Astrocyte of the hippocampus (primary cell): ENCODE data around the gene CSTPP1.
"Not testable (repeated sequence)": the region's sequence is repeated elsewhere in the genome, so short reads cannot be mapped to it uniquely, and the experiment has no call there.

Experiments used
- DNase-seq: peaks from one replicate; pipeline ENCODE4 v3.0.0; 2011; ENCODE audit warnings: low read depth, low spot score

The CSTPP1 gene

DNA sequence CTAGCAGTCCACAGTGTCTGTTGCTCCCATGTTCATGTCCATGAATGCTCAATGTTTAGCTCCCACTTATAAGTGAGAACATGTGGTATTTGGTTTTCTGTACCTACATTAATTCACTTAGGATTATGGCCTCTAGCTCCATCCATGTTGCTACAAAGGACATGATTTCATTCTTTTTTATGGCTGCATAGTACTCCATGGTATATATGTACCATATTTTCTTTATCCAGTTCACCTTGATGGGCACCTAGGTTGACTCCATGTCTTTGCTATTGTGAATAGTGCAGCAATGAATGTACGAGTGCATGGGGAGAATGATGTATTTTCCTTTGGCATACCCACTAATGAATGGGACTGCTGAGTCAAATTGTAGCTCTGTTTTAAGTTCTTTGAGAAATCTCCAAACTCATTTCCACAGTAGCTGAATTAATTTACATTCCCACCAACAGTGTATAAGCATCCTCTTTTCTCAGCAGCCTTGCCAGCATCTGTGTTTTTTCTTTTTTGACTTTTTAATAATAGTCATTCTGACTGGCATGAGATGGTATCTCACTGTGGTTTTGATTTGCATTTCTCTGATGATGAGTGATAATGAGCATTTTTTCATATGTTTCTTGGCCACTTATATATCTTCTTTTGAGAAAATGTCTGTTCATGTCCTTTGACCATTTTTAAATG lies 53.4 kb downstream of the CSTPP1 start:
- DNase-seq, result not testable (repeated sequence)

DNA sequence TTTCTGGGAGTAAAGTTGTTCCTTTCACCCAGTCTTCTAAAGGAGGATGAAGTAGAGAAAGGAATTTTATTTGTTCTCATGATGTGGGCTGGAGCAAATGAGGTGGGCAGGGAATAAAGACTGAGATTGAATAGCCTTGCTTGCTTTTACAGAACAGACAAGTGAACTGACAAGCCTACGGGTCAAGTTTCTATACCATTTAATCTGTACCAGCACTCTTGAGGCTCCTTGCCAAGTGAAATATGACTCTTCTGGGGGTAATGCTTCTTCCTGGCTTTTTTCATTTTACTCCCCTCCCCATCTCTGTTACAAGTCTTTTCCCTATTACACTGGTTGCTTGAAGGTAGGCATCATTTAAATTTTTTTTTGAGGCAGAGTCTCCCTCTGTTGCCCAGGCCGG lies 54.8 kb downstream of the CSTPP1 start:
- peak; percentile 7 for DNase-seq

DNA sequence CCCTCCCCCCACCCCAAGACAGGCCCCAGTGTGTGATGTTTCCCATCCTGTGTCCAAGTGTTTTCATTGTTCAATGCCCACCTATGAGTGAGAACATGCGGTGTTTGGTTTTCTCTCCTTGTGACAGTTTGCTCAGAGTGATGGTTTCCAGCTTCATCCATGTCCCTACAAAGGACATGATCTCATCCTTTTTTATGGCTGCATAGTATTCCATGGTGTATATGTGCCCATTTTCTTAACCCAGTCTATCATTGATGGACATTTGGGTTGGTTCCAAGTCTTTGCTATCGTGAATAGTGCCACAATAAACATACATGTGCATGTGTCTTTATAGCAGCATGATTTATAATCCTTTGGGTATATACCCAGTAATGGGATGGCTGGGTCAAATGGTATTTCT lies 55.8 kb downstream of the CSTPP1 start:
- not testable (repeated sequence) for DNase-seq

DNA sequence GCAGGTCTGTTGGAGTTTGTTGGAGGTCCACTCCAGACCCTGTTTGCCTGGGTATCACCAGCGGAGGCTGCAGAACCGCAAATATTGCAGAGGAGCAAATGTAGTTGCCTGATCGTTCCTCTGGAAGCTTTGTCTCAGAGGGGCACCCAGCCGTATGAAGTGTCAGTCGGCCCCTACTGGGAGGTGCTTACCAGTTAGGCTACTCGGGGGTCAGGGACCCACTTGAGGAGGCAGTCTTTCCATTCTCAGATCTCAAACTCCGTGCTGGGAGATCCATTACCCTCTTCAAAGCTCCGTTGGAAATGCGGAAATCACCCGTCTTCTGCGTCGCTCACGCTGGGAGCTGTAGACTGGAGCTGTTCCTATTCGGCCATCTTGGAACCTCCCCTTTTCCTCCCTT lies 61.2 kb downstream of the CSTPP1 start:
- DNase-seq, result not testable (repeated sequence)

DNA sequence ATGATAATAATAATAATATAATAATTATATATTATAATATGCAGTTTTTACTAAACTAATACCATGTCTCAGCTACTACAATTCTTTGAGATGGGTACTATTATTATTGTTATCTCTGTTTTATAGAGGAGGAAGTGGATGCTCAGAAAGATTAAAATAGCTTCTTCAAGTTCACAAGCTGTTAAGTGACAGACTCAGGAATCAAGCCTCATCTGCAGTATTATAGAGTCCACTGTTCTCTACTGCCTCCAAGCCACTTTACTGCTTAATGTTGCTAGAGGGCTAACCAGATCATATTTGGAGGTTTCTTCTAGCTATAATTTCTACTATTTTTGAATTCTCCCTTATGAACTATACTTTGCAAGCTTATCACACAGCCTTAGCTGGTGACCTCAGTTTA lies 62.7 kb downstream of the CSTPP1 start:
- no peak for DNase-seq

DNA sequence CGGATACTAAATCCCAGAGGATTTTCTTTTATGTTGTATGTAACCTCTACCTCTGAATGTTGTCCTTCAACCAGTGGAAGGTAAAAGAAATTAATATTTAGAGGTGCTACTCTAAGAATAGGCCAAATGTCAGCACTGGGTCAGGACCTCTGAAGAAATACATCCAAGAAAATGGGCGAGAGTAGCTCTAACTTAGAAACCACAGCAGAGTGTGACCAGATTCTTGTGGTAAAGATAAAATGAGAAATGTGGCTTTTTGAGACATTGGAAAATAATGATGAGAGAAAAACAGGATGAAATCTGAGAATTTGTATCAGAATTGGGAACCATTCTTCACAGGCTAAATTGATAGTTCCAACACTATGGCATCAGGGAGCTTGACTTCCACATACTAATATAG lies 63.5 kb downstream of the CSTPP1 start:
- no peak for DNase-seq

DNA sequence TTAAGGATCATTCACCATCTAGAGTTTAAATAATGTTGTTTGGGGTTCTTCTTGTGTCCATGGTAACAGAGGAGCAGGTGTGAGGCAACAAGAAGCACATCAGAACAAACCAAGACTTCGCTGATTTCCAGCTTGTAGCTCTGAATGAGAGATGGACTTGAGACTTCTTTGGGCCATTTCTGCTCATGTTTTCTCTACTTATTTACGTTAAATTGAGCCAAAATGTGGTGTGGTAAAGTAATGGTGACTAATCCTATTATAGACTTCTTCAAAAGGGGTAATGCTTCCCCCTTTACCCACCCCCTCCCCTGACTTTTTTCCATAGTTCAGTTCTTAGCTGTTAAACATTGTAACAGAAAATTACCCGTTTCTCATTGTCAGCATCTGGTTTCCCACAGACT lies 65.2 kb downstream of the CSTPP1 start:
- DNase-seq, result peak; percentile 38

DNA sequence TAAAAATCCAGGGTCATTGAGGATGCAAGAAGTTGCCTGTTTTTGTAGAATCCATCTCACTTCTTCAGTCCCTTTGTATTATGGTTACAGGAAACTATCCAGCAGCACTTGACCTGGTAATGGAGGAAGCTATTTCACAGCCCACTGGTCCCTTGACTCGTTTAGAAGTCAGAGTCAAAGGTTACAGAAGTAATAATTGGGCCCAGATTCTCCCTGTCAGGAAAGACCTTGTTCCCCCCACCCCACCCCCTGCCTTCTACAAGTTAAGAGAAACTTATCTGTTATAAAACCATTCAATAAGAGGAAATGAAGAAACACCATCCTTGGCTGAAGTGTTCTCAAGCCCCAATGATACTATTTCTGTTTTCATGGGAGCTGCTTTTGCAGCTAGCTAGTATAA lies 65.8 kb downstream of the CSTPP1 start:
- no peak for DNase-seq

DNA sequence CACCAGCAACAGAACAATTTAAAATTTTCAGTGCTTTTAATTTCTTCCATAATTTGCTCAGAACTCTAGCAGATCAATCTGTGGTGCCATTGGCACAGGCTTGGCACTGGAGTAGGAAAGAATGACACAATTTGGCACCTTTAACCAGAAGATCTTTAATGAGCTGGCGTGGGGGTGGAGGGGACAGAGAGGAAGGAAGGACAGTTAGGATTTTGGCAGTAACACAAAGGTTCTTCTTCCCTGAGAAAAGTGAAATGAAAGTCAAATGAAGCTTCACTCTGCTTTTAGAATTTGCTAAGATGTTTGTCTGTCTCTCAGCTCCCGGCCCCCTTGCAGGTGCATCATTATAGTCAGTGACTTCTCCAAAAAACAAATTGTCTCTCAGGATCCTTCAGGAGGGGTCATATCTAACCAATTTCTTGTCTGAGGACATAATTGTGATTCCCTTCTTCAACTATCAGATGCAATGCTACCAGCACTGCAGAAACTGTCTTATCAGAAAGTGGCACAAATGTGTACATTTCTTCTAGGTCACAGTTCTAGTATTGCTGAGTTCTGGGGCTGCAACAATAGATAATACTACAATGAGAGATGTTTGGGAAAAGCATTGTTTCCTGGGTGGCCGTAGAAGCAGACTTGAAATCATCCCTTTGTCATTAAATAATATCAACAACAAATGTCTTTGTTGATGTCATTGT lies 66.8 kb downstream of the CSTPP1 start:
- no peak for DNase-seq

DNA sequence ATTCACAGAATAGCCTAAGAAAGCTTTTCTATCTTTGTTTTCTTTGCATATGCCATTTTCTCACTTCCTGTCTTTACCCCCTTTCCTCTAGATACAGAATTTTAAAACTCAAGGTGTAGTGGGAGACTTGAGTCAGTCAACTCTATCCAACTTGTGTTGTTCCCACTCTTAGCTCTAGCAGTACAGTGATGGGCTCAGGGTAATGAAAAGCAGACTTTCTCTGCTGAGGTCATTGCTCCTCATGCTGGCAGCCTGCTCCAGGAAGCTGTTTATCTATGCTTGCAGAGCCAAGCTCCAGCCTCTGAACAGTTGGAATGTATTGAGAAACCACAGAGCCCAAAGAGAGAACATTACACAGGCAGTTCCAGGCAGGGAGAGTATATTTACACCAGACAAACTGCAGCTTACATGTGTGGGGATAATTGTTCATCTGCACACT lies 68.1 kb downstream of the CSTPP1 start:
- peak; percentile 96 for DNase-seq

DNA sequence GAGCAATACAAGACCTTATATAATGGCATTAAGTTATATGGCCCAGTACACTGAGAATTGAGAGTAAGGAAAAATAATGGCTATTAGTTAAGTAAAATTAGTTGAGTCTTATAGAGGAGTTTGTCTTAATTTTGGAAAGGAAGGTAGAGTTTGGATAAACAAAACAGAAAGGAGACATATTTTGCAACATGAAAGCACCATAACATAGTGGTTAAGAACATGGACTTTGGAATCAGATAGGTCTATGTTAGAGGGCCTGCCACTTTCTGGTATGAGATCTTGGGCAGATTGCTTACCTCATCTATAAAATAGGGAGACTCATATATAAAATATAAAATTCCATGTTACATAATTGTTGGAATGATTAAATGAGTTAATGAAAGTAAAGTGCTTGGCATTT lies 68.9 kb downstream of the CSTPP1 start:
- DNase-seq, result no peak

DNA sequence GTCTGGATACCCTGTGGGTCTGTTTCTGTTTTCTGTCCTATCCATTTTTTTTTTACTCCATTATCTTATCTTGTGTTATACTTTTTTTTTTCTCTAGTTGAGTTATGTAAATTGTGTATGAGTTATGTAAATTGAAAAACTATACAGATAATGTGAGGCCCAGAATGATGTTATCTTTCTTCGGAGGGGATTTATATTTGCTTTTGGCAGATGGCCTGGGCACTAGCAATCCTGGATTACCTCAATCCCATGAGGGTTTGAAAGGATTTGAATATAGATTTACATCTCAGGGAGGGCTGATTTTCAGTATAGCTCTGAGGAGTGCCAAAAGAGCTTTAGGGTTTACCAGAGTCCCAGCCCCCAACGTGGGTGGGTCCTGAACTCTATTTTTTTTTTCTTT lies 71.0 kb downstream of the CSTPP1 start:
- no peak for DNase-seq

DNA sequence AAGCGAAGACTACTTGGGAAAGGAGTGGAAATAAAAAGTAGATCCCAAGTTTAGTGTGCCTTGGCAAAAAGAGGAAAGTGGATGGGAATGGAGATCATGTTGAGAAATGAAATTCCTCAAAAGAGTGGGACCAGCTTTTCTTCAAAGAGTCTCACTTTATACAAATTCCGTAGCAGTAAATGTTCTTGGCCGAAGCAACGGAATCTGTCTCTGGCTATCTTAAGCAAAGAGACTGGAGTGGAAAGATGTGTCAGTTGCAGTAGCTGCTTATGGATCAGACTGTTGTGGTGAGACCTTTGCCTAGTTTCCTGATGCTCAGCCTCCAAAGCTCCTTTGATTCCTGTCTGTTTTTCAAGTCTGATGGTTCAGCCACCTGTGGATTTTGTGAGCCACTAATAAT lies 73.6 kb downstream of the CSTPP1 start:
- no peak for DNase-seq

DNA sequence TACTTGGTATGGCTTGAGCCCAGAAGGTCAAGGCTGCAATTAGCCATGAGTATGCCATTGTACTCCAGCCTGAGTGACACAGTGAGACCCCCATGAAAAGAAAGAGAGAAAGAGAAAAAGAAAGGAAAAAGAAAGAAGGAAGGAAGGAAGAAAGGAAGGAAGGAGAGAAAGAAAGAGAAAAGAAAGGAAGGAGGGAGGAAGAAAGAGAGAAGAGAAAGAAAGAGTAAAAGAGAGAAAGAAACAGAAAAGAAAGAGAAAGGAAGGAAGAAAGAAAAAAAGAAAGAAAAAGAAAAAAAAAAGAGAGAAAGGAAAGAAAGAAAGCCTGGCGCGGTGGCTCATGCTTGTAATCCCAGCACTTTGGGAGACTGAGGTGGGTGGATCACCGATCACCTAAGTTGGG lies 77.5 kb downstream of the CSTPP1 start:
- DNase-seq, result no peak

DNA sequence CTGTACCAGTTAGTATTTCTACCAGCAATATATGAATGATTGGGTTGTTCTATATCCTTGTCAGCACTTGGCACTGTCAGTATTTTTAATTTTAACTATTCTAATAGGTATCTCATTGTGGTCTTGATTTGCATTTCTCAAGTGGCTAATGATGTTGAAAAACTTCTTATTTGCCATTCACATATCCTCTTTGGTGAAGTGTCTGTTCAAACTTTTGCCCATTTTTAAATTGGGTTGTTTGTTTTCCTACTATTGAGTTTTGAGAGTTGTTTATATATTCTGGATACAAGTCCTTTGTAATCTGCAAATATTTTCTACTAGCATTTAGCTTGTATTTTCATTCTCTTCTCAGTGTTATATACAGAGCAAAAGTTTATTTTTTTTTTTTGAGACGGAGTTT lies 82.1 kb downstream of the CSTPP1 start:
- DNase-seq, result no peak

DNA sequence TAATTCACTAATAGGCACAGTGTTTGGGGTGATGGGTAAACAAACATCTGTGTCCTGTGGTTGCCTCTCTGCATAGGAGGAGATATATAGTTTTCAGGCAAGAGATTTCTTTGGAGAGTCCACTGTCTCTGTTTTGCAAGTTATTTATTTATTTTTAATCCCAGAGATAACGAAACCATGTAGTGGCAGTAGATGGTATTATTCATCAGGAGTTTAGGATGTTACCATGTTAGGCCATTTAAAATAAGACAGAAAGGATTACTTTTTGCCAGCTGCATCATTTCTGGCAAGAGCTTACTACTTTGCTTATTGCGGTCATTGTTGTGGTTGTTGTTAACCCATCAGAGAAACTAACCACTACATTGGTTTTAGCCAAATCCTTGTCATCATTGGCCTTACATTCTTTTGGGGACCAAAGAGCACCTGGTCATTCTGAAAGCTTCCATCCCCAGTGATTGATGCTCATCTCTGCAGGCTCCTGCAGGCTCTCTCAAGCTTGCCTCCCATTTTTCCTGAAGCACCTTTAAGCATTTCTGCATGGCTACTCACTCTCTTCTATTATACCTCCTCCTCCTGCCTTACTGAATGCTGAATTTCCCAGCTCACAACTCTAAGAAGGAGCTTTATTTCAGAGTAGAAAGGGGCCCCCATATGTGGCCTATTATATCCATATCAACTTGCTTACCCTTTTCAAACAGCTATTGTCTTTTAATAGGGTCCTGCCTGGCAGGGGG lies 84.4 kb downstream of the CSTPP1 start:
- no peak for DNase-seq

DNA sequence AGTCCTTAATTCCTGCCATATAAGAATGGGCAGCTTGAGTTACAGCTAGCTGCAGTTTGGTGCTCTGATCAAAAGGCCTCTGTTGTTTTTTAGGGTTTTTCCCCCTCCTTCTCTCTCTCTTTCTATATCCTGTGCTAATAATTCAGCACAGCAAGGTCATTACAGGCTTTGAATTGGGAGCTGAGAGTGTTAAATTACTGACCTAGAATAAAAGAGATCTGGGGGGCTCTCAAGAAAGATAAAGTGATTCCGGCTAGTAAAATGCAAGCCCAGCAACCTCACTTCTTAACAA lies 84.9 kb downstream of the CSTPP1 start:
- DNase-seq, result no peak

DNA sequence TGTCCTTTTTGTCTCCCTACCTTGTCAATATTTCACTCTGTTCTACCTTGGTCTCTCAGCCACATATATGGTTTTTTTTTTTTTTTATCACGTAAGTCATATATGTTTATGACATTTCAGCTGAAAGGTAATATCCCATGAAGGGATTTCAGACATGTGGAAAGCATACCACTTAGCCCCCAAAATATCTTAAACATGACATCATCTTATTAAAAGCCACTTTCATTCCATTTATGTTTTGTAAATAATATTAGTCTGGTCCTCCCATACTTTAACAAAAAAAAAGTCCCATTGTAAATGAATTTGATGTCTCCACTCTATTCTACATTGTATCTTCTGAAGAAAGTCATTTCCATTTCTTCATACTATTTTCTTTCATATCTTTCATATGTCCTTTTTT lies 85.4 kb downstream of the CSTPP1 start:
- no peak for DNase-seq

DNA sequence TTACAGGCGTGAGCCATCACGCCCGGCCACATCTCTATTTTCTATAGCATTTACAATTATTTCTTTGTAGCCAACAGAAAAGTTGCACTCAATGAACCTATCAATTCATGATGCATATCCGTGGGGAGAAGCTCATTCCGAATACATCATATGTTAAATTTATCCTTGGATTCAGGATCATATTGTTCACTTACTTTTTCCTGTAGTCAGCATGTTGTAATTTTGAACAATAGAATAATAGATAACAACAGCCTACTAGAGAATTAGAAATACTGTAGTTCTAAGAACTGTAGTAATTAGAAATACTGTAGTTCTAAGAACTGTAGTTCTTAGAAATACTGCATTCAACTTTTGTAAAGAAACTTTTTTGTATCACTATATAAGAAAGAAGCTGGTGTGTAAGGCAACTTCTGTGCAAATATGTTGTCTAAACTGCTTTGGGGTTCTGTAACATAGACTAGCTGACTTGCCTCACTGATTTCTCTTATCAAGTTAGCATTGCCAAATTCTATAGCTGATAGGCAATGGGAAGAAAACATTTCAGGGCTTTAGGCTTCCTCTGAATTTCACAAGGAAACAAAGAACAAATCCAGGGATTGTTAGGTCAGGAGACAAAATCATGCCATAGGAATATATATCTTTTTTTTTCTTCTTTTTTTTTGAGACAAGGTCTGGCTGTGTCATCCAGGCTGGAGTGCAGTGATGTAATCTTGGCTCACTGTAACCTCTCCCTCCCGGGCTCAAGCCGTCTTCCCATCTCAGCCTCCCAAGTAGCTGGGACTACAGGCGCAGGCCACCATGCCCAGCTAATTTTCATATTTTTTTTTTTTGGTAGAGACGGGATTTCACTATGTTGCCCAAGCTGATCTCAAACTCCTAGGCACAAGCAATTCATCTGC lies 91.9 kb downstream of the CSTPP1 start:
- DNase-seq, result no peak

DNA sequence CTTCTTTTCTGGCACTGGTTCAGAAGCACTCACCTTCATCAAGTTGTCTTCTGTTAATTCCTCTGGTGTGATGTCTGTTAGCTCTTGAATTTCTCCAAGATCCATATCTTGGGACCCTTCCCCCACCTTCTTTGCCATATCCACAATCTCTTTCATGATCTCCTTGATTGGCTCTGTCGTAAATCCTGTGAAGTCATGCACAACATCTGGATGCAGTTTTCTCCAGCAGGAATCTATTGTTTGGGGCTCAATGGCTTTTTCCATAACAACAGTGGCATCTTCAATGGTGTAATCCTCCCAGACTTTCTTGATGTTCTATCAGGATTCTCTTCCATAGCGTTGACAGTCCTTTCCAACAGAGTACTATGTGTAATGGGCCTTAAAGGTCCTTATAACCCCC lies 96.9 kb downstream of the CSTPP1 start:
- DNase-seq, result no peak

DNA sequence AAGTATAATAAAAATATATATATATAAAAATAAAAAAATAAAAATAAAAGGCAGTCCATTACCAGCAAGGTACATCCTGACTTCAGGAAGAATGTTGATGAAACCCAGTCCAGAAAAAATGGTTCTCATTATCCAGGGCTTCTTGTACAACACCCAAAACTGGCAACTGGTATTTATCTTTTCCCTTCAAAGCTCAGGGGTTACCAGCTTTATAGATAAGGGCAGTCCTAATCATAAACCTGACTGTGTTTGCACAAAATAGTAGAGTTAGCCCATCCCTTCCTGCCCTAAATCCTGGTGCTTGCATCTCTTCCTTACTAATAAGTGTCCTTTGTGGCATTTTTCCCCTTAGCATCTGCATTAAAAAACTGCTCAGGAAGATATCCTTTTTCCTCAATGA lies 97.5 kb downstream of the CSTPP1 start:
- no peak for DNase-seq

DNA sequence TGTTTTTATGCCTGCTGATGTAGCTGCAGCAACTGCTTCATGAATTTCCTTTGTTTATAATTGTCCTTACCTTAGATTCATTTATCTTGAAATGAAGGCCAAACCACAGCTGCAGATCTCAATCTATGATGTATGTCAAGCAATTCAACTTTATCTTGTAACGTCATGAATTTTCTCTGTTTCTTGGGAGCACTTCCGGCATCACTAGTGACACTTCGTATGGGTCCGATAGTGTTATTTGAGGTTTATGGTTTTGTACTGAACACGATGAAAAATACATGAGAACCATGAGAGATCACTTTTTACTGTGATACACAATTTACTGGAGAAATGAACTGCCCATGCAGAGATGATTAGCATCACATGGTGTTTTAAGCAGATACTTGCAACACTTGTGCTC lies 98.5 kb downstream of the CSTPP1 start:
- no peak for DNase-seq
